Upper lobe of right lung (tissue), 1 donor: ENCODE data around the gene DOK7. TPM values are rescaled to one million over a fixed set of nuclear protein-coding genes. Genes with fewer than 3 reads are reported as not detected.
A peak's percentile ranks its signal among the peaks of the same experiment; 100 is the strongest.

ENCODE experiments used
- ATAC-seq: fragments of 200-7000 bp; cut with Tn5 transposase; one replicate; pipeline ENCODE4 v1.9.1; 2020; ENCODE audit warnings: mild to moderate bottlenecking, moderate library complexity
- DNase-seq: peaks from one replicate; pipeline ENCODE4 v3.0.0-alpha.2; 2020
- H3K27ac ChIP-seq: fragments of 200-600 bp; one replicate; pipeline ENCODE4 v1.8.0; 2022
- H3K27me3 ChIP-seq: fragments of 200-600 bp; one replicate; pipeline ENCODE4 v1.8.0; 2022; ENCODE audit warnings: mild to moderate bottlenecking
- H3K36me3 ChIP-seq: fragments of 200-600 bp; one replicate; pipeline ENCODE4 v1.8.0; 2022
- H3K4me1 ChIP-seq: fragments of 200-600 bp; one replicate; pipeline ENCODE4 v1.8.0; 2022
- H3K4me3 ChIP-seq: fragments of 200-600 bp; one replicate; pipeline ENCODE4 v1.8.0; 2022; ENCODE audit warnings: mild to moderate bottlenecking
- H3K9me3 ChIP-seq: fragments of 200-600 bp; one replicate; pipeline ENCODE4 v1.8.0; 2022
- CTCF ChIP-seq: fragments of 200-600 bp; IDR thresholded peaks from one replicate; pipeline ENCODE4 v1.8.0; 2022; ENCODE audit warnings: antibody characterized with exemption
- intact Hi-C: fragments of 100-400 bp; cut with DNase I; formaldehyde crosslinking; loops from one replicate; pipeline ENCODE4 v1.11.0; 2022
- total RNA-seq: library from RNA; stranded (reverse); fragmentation: NEBNext Ultra II Directional; extraction: Animal tissue kit (Norgen Biotek cat#: 25700); gene quantifications from one replicate; pipeline ENCODE4 v1.2.1, GENCODE V29; 2021
- donor health status: DM: no; HTN: yes; CAD: no; lungs with severe emphysema.

Gene DOK7
- total RNA-seq, 1 donor from 2014 or later = 3.6 TPM

GRCh38 chr4:3527101-3527913 is 64.2 kb downstream of the DOK7 start:
- DNase-seq = peak; percentile 63
- peaks cover 40% of the 10 kb centered on the region for H3K36me3 ChIP-seq

GRCh38 chr4:3527914-3528876 is 65.1 kb downstream of the DOK7 start:
- peaks cover 16% of the 10 kb centered on the region for H3K4me1 ChIP-seq
- H3K36me3 ChIP-seq = peaks cover 32% of the 10 kb centered on the region
- no peak for TF ChIP-seq CTCF
- H3K27ac ChIP-seq = no peak overlapping the region
- no peaks in the 10 kb centered on the region for H3K27me3 ChIP-seq
- ATAC-seq (no peak), DNase-seq (peak; percentile 58)
- intact Hi-C loops = no loop called here
- H3K4me3 ChIP-seq = no peak overlapping the region
- H3K9me3 ChIP-seq = no peaks in the 10 kb centered on the region

More at GRCh38 chr4:3527101-3527913, 64.2 kb downstream of the DOK7 start:
- no peaks in the 10 kb centered on the region for H3K27me3 ChIP-seq
- TF ChIP-seq CTCF = no peak
- ATAC-seq = no peak
- peaks cover 12% of the 10 kb centered on the region for H3K4me1 ChIP-seq
- H3K4me3 ChIP-seq = no peak overlapping the region
- no peak overlapping the region for H3K27ac ChIP-seq
- no peaks in the 10 kb centered on the region for H3K9me3 ChIP-seq
- intact Hi-C loops = no loop called here

GRCh38 chr4:3529363-3529762 is 66.3 kb downstream of the DOK7 start:
- TF ChIP-seq CTCF = no peak
- H3K27me3 ChIP-seq = no peaks in the 10 kb centered on the region
- intact Hi-C loops = no loop called here
- ATAC-seq = peak; percentile 53
- H3K9me3 ChIP-seq = no peaks in the 10 kb centered on the region
- no peak overlapping the region for H3K4me3 ChIP-seq
- H3K4me1 ChIP-seq = peaks cover 16% of the 10 kb centered on the region
- peaks cover 20% of the 10 kb centered on the region for H3K36me3 ChIP-seq
- no peak overlapping the region for H3K27ac ChIP-seq
- peak; percentile 78 for DNase-seq

GRCh38 chr4:3530051-3530450 is 66.9 kb downstream of the DOK7 start:
- H3K4me3 ChIP-seq = no peak overlapping the region
- intact Hi-C loops = no loop called here
- H3K9me3 ChIP-seq = no peaks in the 10 kb centered on the region
- H3K27ac ChIP-seq = no peak overlapping the region
- peaks cover 15% of the 10 kb centered on the region for H3K36me3 ChIP-seq
- no peak for TF ChIP-seq CTCF
- ATAC-seq = no peak
- H3K4me1 ChIP-seq = peaks cover 16% of the 10 kb centered on the region
- DNase-seq = no peak
- no peaks in the 10 kb centered on the region for H3K27me3 ChIP-seq

- TF ChIP-seq CTCF = no peak
- H3K36me3 ChIP-seq = peaks cover 15% of the 10 kb centered on the region
- intact Hi-C loops = no loop called here
- DNase-seq (no peak), ATAC-seq (no peak)
- no peak overlapping the region for H3K27ac ChIP-seq
- peaks cover 16% of the 10 kb centered on the region for H3K4me1 ChIP-seq
- H3K27me3 ChIP-seq = no peaks in the 10 kb centered on the region
- H3K9me3 ChIP-seq = no peaks in the 10 kb centered on the region
- H3K4me3 ChIP-seq = peak overlapping the region; percentile 96
These were observed 67.7 kb downstream of the DOK7 start for GRCh38 chr4:3530663-3531254.
